SIG-M5 treated with dmso at 0.1 percent for 504 hours (cell line): ENCODE data around the gene ISOC1.

ENCODE experiments used
- DNase-seq: peaks from one replicate; lab custom pipeline; 2025; ENCODE audit not compliant: unreplicated experiment; lab: John Stamatoyannopoulos, UW

The ISOC1 gene

GRCh38 chr5:129094087-129094923, at the start of gene ISOC1:
Gene ISOC1, plus strand, starts transcription at chr5:129094749. Its CDS starts 18 bp downstream, at chr5:129094767.
- peak; percentile 89 for DNase-seq

- no peak for DNase-seq
Observed at GRCh38 chr5:129046151-129046550, 48.4 kb upstream of the ISOC1 start.

GRCh38 chr5:129048509-129048908, 46.0 kb upstream of the ISOC1 start:
- DNase-seq: no peak

- DNase-seq: no peak
Observed at GRCh38 chr5:129049126-129049799, 45.3 kb upstream of the ISOC1 start.

GRCh38 chr5:129051283-129051682, 43.3 kb upstream of the ISOC1 start:
- DNase-seq: no peak

GRCh38 chr5:129053438-129053837, 41.1 kb upstream of the ISOC1 start:
- DNase-seq: no peak

GRCh38 chr5:129057329-129057728, 37.2 kb upstream of the ISOC1 start:
- DNase-seq: no peak

- no peak for DNase-seq
Observed at GRCh38 chr5:129061849-129062248, 32.7 kb upstream of the ISOC1 start.

- no peak for DNase-seq
Observed at GRCh38 chr5:129063483-129064113, 31.0 kb upstream of the ISOC1 start.

GRCh38 chr5:129065721-129066120, 28.8 kb upstream of the ISOC1 start:
- no peak for DNase-seq

GRCh38 chr5:129067745-129068144, 26.8 kb upstream of the ISOC1 start:
- DNase-seq: no peak

- no peak for DNase-seq
Observed at GRCh38 chr5:129069292-129069691, 25.3 kb upstream of the ISOC1 start.

- DNase-seq: no peak
Observed at GRCh38 chr5:129073111-129073510, 21.4 kb upstream of the ISOC1 start.

- no peak for DNase-seq
Observed at GRCh38 chr5:129074903-129075302, 19.6 kb upstream of the ISOC1 start.

GRCh38 chr5:129077433-129078075, 17.0 kb upstream of the ISOC1 start:
- DNase-seq: no peak

- no peak for DNase-seq
Observed at GRCh38 chr5:129078247-129078646, 16.3 kb upstream of the ISOC1 start.

GRCh38 chr5:129078660-129079059, 15.9 kb upstream of the ISOC1 start:
- DNase-seq: no peak

- no peak for DNase-seq
Observed at GRCh38 chr5:129079496-129079895, 15.1 kb upstream of the ISOC1 start.

- no peak for DNase-seq
Observed at GRCh38 chr5:129080766-129081165, 13.8 kb upstream of the ISOC1 start.

GRCh38 chr5:129082225-129083136, 12.1 kb upstream of the ISOC1 start:
- DNase-seq: no peak
